ENCODE measurements around the gene NUDT16L1.
A peak's percentile ranks its signal among the peaks of the same experiment; 100 is the strongest.
"Not testable (repeated sequence)": the region's sequence is repeated elsewhere in the genome, so short reads cannot be mapped to it uniquely, and the experiment has no call there.

NUDT16L1 gene

GRCh38 chr16:4724661-4725270, 31.4 kb downstream of the NUDT16L1 start:
- DNase-seq: no peak

DNA sequence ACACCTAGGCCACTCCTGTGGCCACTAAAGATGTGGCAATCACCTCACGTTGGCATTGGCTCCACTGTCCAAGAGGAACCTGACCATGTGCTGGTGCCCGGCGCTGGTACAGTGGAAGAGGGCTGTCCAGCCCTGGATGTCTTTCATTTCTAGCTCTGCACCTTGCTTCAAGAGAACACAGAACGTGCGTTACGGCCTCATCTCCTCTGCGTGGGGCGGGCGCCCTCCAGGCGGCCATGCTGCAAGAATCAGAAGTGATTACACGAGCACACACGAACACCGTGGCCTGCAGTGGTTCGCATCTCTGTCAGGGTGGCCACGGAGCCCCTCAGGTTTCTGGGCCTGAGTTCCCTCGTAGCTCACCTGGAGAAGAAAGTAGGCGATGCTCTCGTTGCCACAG, 33.3 kb downstream of the NUDT16L1 start:
- no peak for DNase-seq

DNA sequence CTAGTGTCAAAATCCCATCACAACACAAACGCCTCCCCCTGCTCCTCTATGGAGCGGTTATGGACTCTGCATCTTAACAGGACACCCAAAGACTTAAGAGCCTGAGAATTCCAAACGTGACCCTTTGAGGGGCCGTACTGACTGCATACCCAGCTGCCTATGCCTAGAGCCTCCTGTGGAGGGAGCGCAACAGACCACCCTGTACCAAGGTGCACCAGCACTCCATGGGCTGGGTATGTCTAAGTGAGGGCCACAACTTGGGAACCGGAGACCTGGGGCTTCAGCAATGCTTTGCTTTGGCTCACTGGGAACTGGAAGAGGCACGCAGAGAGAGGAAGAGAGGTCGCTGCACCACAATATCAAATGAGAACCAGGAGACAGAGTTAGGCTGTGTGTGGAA, 35.3 kb downstream of the NUDT16L1 start:
- DNase-seq: no peak

- no peak for DNase-seq
These were observed 36.5 kb downstream of the NUDT16L1 start for GRCh38 chr16:4729876-4730275.

GRCh38 chr16:4733211-4733742, 39.9 kb downstream of the NUDT16L1 start:
- DNase-seq: no peak

DNA sequence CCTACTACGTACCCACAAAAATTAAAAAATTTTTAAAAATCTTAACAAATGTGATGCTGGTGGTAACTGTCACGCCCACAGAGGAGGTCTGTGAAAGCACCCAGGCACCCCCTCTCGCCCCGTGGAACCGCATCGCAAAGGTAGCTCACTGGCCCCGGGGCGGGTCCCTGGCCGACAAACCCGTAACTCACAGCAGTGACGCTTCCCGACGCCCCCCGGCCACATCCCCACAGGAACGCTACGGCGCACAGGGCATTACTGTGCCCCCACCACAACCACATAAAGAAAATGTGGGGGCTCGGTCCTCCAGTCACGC, 40.3 kb downstream of the NUDT16L1 start:
- peak in 1 of 6 experiments; percentile 42 for DNase-seq

DNA sequence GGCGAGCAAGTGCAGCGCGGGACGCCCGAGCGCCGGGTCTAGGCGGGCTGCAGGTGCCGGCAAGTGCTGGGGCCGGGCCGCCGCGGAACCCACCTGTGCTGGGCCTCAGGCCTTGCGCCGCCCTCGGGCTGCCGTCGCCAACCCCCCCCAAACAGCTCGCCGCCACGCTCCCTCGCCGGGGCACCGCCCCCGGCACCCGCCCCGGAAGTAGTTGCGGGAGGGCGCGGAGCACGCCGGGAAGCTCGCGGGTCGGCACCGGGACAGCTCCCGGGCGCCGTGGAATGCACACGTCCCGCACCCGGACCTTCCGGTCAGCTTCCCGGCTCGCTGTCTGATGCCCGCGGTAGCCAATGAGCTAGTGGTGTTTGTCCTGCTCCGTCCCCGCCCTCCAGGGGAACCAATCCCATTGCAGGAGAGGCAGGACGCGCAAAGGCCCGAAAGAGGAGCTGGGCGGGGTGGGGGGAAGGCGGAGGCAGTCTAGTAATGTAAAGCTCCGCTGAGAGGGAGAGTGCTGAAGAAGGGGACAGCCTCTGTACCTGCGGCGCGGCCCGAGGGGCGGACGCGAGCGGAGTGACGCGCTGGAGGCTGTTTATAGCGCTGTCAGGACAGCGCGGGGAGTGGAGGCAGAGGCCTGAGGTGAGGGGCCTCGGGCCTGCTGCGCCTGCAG, 40.8 kb downstream of the NUDT16L1 start, which contains the start of the genes ANKS3 and DNAAF8:
Gene ANKS3, minus strand, starts transcription at position 209 of the 667 bp plus-strand sequence. CDS start 4,122 bp downstream, outside the sequence.
Gene DNAAF8, plus strand, starts transcription at position 475 of the 667 bp plus-strand sequence. CDS start 1,978 bp downstream, outside the sequence.
- DNase-seq: peak; percentile 63 to 87 (median 76)

DNA sequence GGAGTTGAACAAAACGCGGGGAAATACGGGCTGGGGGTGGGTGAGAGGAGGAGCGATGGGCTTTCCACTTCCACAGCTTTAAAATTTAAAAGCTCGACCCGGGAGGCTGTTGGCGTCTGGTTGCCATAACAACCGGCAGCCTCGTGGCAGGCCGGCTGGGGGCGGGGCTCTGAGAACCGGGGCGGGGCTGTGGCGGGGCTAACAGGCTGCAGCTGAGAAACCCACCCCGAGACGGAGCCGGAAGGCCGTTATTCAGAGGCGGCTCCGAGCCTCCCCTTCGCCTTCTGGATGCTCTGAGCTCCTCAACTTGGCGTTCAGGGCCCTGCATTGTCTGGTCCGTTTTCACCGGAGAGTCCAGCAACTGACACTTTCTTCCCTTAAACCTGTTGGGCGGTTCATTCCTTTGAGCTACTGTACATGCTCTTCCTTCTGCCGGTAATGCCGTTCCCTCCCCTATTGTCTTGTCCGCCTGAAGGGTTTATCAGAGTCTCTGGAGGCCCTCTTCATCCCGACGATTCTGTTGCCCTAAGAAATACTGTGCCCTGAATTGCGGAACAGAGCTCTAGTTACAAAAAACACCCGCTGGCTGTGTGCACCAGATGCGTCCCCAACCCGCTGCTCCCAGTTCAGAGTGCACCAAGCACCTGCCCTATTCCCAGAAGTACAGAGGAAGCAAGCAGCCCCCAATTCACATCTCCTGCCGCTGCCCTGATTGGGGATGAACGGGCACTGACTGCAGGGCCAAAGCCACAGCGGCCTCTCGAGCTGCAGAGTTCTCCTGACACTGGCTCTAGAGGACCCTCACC, 41.6 kb downstream of the NUDT16L1 start:
- DNase-seq: peak; percentile 80 to 95 (median 90)

DNA sequence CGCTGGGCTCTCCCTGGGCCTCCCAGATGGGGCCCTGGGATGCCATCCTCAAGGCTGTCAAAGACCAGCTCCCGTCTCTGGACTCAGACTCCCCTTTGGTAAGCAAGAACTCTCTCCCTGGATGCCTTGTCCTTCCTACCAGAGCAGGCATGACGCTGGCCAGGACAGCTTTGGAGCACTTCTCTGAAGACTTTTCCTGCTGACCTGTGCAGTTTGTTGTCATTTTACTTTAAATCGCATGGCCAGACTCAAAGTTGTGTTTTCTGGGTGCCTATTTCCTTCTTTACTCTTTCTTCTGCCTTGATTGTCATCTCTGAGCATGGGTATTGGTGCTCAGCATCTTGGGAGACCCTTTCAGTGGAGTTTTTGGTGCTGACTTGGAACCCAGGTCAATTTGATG, 43.2 kb downstream of the NUDT16L1 start:
- no peak for DNase-seq

DNA sequence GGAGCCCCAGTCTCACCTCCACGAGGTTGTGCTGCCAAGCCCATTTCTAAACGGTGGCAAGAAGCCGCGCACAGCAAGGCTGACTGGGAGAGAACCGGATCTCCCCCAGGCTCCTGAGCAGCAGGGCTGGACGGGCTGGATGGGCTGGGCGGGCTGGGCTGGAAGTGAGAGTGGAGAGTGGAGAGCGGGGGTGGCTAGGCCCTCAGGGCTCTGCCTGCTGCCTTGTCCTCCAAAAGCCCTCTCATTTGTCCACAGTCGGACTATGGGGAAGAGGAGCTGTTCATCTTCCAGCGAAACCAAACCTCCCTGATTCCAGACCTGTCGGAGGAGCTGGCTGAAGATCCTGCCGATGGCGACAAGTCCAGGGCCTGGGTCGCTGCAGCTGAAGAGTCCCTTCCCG, 44.2 kb downstream of the NUDT16L1 start:
- no peak for DNase-seq

DNA sequence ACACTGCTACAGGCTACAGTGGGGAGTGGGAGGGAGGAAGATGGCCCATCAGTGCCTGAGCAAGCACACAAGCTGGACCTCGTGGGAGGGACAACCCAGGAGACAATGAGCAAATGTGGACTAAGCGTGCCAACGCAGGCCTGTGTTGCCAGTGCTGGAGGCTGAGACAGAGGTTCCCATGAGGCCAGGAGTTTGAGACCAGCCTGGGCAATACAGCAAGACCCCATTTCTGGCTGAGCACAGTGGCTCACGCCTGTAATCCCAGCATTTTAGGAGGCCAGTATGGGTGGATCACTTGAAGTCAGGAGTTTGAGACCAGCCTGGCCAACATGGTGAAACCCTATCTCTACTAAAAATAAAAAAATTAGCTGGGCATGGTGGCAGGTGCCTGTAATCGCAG, 45.0 kb downstream of the NUDT16L1 start:
- DNase-seq: not testable (repeated sequence)

DNA sequence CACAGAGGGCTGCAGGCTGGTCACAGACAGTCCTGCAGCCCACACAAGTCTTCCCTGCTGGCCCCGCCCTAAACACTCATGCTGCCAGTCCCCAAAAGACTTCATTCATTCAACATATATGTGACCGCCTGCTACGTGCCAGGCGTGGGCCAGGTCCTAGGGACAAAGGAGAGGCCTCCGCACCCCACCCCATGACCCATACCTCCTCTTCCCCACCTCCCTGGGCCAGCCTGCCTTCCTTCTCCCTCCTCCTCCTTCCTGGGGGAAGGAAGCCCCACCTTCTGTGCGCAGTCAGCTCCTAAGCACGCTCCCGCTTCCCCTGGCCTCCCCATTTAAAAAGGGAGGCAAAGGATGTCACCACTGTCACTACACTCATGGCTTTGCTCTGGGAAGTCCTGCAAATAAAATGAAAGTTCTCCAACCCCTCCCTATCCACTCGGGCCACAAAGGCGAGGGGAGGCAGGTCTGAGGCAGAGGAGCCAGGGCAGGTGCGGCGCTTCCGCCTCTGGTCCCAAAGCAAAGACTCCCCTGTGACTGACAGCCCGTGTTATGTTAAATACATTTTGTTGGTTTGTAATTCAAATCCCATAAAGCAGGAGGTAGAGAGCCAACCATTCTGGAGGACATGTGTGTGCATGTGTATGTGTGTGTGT, 50.0 kb downstream of the NUDT16L1 start:
- no peak for DNase-seq

DNA sequence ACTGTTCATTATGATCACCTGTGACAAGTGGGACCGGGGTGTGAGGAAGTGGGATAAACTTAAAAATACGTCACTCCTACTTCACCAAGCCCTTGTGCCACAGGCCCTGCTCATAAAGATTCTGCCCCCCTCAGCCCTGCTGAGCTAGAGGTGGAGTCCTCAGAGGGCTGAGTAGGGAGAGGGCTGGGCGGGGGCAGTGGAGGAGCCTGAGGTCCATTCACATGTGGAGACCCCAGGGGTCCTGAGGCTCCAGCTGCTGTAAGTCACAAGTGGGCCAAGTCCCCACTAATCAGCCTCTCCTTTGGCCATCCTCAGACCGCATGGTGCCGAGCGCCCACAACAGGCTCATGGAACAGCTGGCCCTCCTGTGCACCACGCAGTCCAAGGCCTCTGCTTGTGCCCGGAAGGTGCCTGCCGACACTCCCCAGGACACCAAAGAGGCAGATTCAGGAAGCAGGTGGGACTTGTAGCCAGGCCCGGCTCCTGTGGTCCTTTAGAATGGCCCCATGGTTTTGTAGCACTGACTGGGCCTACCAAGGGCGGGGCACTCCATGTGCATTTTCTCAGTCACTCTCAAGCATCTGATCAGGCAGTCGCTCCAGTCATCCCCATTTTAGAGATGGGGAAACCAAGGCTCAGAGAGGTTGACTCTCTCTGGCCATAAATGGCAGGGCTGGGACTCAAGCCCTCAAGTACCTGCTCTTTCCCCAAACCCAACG, 51.4 kb downstream of the NUDT16L1 start:
- no peak for DNase-seq

DNA sequence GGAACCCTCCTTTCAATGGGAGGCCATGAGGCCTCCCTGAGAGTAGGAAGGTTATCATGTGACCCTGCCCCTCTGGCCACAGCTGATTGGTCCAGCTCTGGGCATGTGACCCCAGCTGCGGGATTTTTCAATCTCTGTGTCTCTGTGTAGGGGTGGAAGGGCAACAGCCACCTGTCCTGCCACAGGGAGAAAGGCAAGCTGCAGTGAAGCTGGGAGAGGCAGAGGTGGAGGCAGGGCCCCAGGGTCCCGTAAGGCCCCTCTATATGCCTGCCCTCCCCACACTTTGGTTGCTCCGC, 51.9 kb downstream of the NUDT16L1 start:
- no peak for DNase-seq
